Spleen (tissue), 13 donors: ENCODE measurements around the gene CARD18. TPM values are rescaled to one million over a fixed set of nuclear protein-coding genes. Genes with fewer than 3 reads are reported as not detected.

ENCODE experiments used
- DNase-seq: peaks from one replicate; pipeline ENCODE4 v3.0.0-alpha.2; 2020
- H3K27ac ChIP-seq, 8 donors: fragments of 200-600 bp; sonication (generic) in 7 of 8; 1 replicate in 4 of 8; 2 replicates in 4 of 8; pipeline versions ENCODE4 v1.5.0 to v1.8.0; 2016 to 2021; ENCODE audit warnings: inconsistent platforms in 4 of 8, mild to moderate bottlenecking in 4 of 8, moderate library complexity in 1 of 8
- H3K27me3 ChIP-seq, 7 donors: fragments of 200-600 bp; sonication (generic) in 6 of 7; replicated peaks in 1 of 7; 1 replicate in 4 of 7; 2 replicates in 3 of 7; pipeline versions ENCODE4 v1.5.0 to v1.8.0; 2016 to 2021; ENCODE audit warnings: inconsistent platforms in 3 of 7, mild to moderate bottlenecking in 1 of 7
- H3K36me3 ChIP-seq, 6 donors: fragments of 200-600 bp; sonication (generic) in 5 of 6; 1 replicate in 4 of 6; 2 replicates in 2 of 6; pipeline versions ENCODE4 v1.5.0 to v1.8.0; 2016 to 2021; ENCODE audit warnings: inconsistent platforms in 2 of 6
- H3K4me1 ChIP-seq, 6 donors: fragments of 200-600 bp; sonication (generic) in 5 of 6; 1 replicate in 3 of 6; 2 replicates in 3 of 6; pipeline versions ENCODE4 v1.5.0 to v1.8.0; 2016 to 2021; ENCODE audit warnings: inconsistent platforms in 3 of 6
- H3K4me3 ChIP-seq, 8 donors: fragments of 200-600 bp; sonication (generic) in 7 of 8; 1 replicate in 4 of 8; 2 replicates in 4 of 8; pipeline versions ENCODE4 v1.5.0 to v1.8.0; 2016 to 2021; ENCODE audit warnings: inconsistent platforms in 4 of 8, mild to moderate bottlenecking in 4 of 8, moderate library complexity in 2 of 8
- H3K9me3 ChIP-seq, 8 donors: fragments of 200-600 bp; sonication (generic) in 7 of 8; 1 replicate in 4 of 8; 2 replicates in 4 of 8; pipeline versions ENCODE4 v1.5.0 to v1.8.0; 2016 to 2021; ENCODE audit warnings: inconsistent platforms in 4 of 8
- CTCF ChIP-seq, 11 experiments: fragments of 200-600 bp in 7 of 11; fragments of 450-650 bp in 4 of 11; sonication (generic) in 4 of 11; IDR thresholded peaks in 8 of 11; conservative IDR thresholded peaks in 3 of 11; 1 replicate in 7 of 11; 2 replicates in 4 of 11; pipeline versions ENCODE4 v1.4.0 to v1.8.0; 2016 to 2021; ENCODE audit warnings: antibody characterized with exemption in 11 of 11, inconsistent platforms in 4 of 11, mild to moderate bottlenecking in 1 of 11
- POLR2A ChIP-seq, 3 donors: fragments of 450-650 bp; IDR thresholded peaks; one replicate each; pipeline ENCODE4 v1.5.1; 2017; ENCODE audit warnings: antibody characterized with exemption in 3 of 3, mild to moderate bottlenecking in 1 of 3
- POLR2AphosphoS5 ChIP-seq, 3 donors: sonication (generic); formaldehyde crosslinking; IDR thresholded peaks; one replicate each; pipeline ENCODE4 v1.5.1; 2017; ENCODE audit warnings: antibody characterized with exemption in 3 of 3
- WGBS, 5 donors: extraction: QIAGEN DNeasy Blood & Tissue Kit in 3 of 5; methylation state at CpG; one replicate each; pipeline versions ENCODE4 v1.1.5 to v1.1.7; 2013 to 2018; 5-methylcytosine and 5-hydroxymethylcytosine counted together
- intact Hi-C: fragments of 100-400 bp; cut with DNase I; formaldehyde crosslinking; loops from one replicate; pipeline ENCODE4 v1.15.0; 2023; ENCODE audit warnings: low total_unique reads
- long read RNA-seq, 2 donors: transcript quantifications; one replicate each; lab custom pipeline, GENCODE V29; 2026
- polyA plus RNA-seq, 3 donors: library from polyadenylated mRNA; stranded (reverse); fragments of 200-250 nt; gene quantifications; one replicate each; pipeline ENCODE4 v1.2.1, GENCODE V29; 2013
- total RNA-seq, 7 donors: library from RNA; depleted of rRNA in 3 of 7; stranded (reverse); fragments of >200 nt in 3 of 7; fragmentation: NEBNext Ultra II Directional in 4 of 7; extraction: Animal tissue kit (Norgen Biotek cat#: 25700) in 4 of 7; gene quantifications; one replicate each; pipeline versions ENCODE4 v1.1.0 to v1.2.1, GENCODE V29; 2016 to 2021
- donor health status: healthy with polysubstance abuse.
- donor health status: DM: no; HTN: no; CAD: no; lungs with moderate emphysema.
- donor health status: DM: no; HTN: no; CAD: no.
- donor health status: Bipolar disorder and iron deficiency.
- donor health status: healthy.
- donor health status: DM: no; HTN: no; CAD: no.
- donor health status: DM: yes; HTN: yes; CAD: no.

CARD18 gene, protein sequence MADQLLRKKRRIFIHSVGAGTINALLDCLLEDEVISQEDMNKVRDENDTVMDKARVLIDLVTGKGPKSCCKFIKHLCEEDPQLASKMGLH
- total RNA-seq, result not detected
- polyA plus RNA-seq, result not detected
- long read RNA-seq, donor 1, result 0 reads
- long read RNA-seq, donor 2, result 0 reads

DNA sequence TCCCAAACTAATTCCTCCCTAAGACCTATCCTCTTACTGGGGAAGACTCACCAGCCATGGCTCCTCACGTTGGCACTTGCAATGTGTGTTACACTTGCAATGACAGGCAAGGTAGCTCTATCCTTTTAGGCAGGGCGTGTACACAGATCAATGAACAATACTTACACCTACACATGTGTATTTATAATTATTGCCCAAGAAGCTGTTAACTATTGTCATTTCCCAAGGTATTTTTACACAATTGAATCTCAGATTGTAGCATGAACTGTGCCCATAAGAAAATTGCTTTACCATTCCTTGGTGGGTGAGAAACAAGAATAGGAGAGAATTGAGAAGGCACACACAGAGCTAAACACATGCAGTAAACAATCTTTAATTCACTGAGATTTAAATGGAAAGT is at the start of gene CARD18:
CARD18 (minus strand) TSS at position 101 of the 400 bp plus-strand sequence; CDS start at position 58, 43 bp downstream.
- no peak within 1 kb of the TSS for H3K4me3 ChIP-seq
- TF ChIP-seq CTCF (IDR thresholded peaks at IDR 0.05 in 8 of 11, conservative IDR thresholded peaks at IDR 0.05 in 3 of 11) (no peak), POLR2AphosphoS5 (IDR thresholded peaks at IDR 0.05) (no peak), POLR2A (IDR thresholded peaks at IDR 0.05) (no peak)
- no peak within 1 kb of the TSS for H3K27ac ChIP-seq
- H3K36me3 ChIP-seq, result no peaks in the 10 kb centered on the region
- H3K27me3 ChIP-seq, result no peaks in the 10 kb centered on the region
- no peaks in the 10 kb centered on the region for H3K4me1 ChIP-seq
- 58 to 90% (median 84%) methylated on average over 2 of the region's 2 CpGs for WGBS, 5 donors
- H3K9me3 ChIP-seq, result peaks cover 0 to 8% (median 0%) of the 10 kb centered on the region in 8 donors
- DNase-seq, result no peak
- intact Hi-C loops, result no loop called here

GRCh38 chr11:105183987-105184386 is 44.4 kb upstream of the CARD18 start:
- peaks cover 0 to 15% (median 2%) of the 10 kb centered on the region in 6 donors for H3K4me1 ChIP-seq
- no peaks in the 10 kb centered on the region for H3K27me3 ChIP-seq
- H3K36me3 ChIP-seq, result no peaks in the 10 kb centered on the region
- no peaks in the 10 kb centered on the region for H3K9me3 ChIP-seq
- intact Hi-C loops, result no loop called here
- TF ChIP-seq POLR2A (IDR thresholded peaks at IDR 0.05), result no peak
- 55 to 89% (median 80%) methylated on average over 1 of the region's 1 CpG for WGBS, 5 donors
- peak overlapping the region in 2 of 8 donors; percentile 81 to 86 for H3K27ac ChIP-seq
- no peak overlapping the region for H3K4me3 ChIP-seq
- DNase-seq, result no peak

DNA sequence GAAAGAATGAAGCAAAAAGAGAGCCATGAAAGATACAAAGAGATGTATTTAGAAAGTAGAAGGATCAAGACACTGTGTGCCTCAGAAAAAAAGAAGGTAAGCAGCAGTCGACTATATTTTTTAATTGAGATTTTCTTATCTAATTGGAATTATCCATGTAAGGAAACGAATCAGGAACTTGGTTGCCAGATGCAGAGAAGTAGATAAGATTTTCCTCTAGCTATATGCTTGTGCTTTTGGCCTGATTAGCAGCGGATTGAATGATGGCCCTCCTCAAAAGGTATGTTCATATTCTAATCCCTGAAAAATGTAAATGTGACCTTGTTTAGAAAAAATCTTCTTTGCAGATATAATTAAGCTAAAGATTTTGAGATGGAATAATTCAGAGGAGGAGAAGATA is 43.9 kb upstream of the CARD18 start:
- Histone ChIP-seq H3K36me3 (no peaks in the 10 kb centered on the region), H3K27me3 (no peaks in the 10 kb centered on the region), H3K27ac (peak overlapping the region in 3 of 8 donors; percentile 71 to 86 (median 81)), H3K4me1 (peaks cover 0 to 15% (median 2%) of the 10 kb centered on the region in 6 donors), H3K9me3 (no peaks in the 10 kb centered on the region), H3K4me3 (no peak overlapping the region)
- TF ChIP-seq POLR2A (IDR thresholded peaks at IDR 0.05), result no peak
- no peak for TF ChIP-seq POLR2AphosphoS5 (IDR thresholded peaks at IDR 0.05)
- TF ChIP-seq CTCF (IDR thresholded peaks at IDR 0.05 in 8 of 11, conservative IDR thresholded peaks at IDR 0.05 in 3 of 11), result no peak
- WGBS, 5 donors, result 25 to 42% (median 29%) methylated on average over 3 of the region's 3 CpGs
- intact Hi-C loops, result no loop called here
- DNase-seq, result no peak

DNA sequence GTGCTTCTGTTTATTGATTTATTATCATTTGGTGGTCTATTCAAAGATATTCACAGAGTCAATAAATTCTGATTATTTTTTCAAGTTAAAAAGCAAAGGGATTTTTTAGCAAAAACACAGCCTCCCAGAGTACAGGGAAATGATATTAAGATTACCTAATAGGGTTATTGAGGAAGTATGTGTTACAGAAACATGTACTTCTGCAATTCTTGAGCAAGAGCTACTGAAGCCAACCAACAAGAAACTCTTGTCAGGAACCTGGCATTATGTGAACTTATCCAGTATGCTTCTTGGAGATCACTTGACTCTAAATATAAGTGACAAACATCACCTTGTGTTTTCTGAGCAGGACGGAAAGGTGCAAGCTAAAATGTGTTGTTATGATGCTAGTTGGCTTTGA is 42.0 kb upstream of the CARD18 start:
- Histone ChIP-seq H3K4me3 (peak overlapping the region in 1 of 8 donors; percentile 27), H3K4me1 (peaks cover 0 to 15% (median 2%) of the 10 kb centered on the region in 6 donors), H3K27ac (peak overlapping the region in 7 of 8 donors; percentile 47 to 86 (median 77)), H3K9me3 (no peaks in the 10 kb centered on the region), H3K36me3 (no peaks in the 10 kb centered on the region), H3K27me3 (no peaks in the 10 kb centered on the region)
- WGBS, 5 donors, result 19 to 56% (median 28%) methylated on average over 1 of the region's 1 CpG
- TF ChIP-seq POLR2A (IDR thresholded peaks at IDR 0.05), result no peak
- TF ChIP-seq POLR2AphosphoS5 (IDR thresholded peaks at IDR 0.05), result no peak
- no peak for TF ChIP-seq CTCF (IDR thresholded peaks at IDR 0.05 in 8 of 11, conservative IDR thresholded peaks at IDR 0.05 in 3 of 11)
- intact Hi-C loops, result no loop called here
- no peak for DNase-seq
